ENCODE data around the gene GOLGA8K.
"Not testable (repeated sequence)": the region's sequence is repeated elsewhere in the genome, so short reads cannot be mapped to it uniquely, and the experiment has no call there.

DNA sequence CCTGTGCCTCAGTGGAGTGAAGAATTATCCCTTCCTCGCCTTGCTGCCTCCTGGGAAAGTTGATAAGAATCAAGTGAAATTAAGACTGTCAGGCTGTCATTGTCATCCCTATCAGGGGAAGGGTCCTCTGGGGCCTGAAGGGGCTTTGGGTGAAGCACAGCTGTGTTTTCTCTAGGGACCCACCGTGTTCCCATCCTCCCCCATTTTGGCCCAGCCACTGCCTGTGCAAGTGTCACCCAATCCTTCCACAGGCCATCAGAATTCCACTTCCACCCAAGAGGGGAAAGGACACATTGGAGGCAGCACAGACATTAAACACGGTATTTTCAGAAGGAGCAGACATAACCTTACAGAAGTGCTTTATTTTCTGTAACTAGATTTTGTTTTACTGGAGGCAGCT lies 59.2 kb downstream of the GOLGA8K start:
- not testable (repeated sequence) for TF ChIP-seq RAD21 (IDR thresholded peaks at IDR 0.05); FOXA1 (IDR thresholded peaks at IDR 0.05); YY1 (IDR thresholded peaks at IDR 0.05); ZBTB33 (IDR thresholded peaks at IDR 0.05); SP1 (IDR thresholded peaks at IDR 0.05); EGR1 (IDR thresholded peaks at IDR 0.05; ENCODE audit: low read depth in 2 of 2); REST (IDR thresholded peaks at IDR 0.05); FOXA2 (IDR thresholded peaks at IDR 0.05); TAF1 (conservative IDR thresholded peaks at IDR 0.05); HNF4G (IDR thresholded peaks at IDR 0.05); JUND (IDR thresholded peaks at IDR 0.05)
- TF ChIP-seq, protein P1, sequence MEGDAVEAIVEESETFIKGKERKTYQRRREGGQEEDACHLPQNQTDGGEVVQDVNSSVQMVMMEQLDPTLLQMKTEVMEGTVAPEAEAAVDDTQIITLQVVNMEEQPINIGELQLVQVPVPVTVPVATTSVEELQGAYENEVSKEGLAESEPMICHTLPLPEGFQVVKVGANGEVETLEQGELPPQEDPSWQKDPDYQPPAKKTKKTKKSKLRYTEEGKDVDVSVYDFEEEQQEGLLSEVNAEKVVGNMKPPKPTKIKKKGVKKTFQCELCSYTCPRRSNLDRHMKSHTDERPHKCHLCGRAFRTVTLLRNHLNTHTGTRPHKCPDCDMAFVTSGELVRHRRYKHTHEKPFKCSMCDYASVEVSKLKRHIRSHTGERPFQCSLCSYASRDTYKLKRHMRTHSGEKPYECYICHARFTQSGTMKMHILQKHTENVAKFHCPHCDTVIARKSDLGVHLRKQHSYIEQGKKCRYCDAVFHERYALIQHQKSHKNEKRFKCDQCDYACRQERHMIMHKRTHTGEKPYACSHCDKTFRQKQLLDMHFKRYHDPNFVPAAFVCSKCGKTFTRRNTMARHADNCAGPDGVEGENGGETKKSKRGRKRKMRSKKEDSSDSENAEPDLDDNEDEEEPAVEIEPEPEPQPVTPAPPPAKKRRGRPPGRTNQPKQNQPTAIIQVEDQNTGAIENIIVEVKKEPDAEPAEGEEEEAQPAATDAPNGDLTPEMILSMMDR (IDR thresholded peaks at IDR 0.05; ENCODE audit: low read depth, low read length, missing input control) = not testable (repeated sequence)
- TF ChIP-seq, protein P2, sequence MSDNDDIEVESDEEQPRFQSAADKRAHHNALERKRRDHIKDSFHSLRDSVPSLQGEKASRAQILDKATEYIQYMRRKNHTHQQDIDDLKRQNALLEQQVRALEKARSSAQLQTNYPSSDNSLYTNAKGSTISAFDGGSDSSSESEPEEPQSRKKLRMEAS (IDR thresholded peaks at IDR 0.05) = not testable (repeated sequence)
- TF ChIP-seq, protein P3, sequence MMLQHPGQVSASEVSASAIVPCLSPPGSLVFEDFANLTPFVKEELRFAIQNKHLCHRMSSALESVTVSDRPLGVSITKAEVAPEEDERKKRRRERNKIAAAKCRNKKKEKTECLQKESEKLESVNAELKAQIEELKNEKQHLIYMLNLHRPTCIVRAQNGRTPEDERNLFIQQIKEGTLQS (IDR thresholded peaks at IDR 0.05) = not testable (repeated sequence)
